NOMO-1 (cell line): Measurements from ENCODE around the gene SCAMP4.

Experiments
- DNase-seq, 2 experiments: peaks; one replicate each; lab custom pipeline; 2025; ENCODE audit not compliant: unreplicated experiment in 2 of 2; lab: John Stamatoyannopoulos, UW

The SCAMP4 gene

DNA sequence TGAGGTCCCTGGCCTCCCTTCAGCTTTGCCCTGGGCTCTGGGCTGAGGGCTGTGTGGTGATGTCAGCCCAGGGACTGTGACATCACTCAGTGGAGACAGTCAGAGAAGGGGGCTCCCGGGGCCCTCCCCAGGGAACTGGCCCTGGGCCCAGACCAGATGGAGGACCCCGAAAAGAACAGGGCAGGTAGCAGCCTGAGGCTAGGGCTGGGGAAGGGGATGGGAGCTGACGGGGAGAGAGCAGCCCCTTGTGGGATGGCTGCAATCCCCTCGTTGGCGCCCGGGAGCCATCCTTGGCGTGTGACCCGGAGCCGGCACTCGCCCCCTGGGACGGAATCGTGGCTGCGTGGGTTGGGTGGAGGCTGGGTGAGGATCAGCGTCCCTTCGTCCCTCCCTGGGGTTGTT is 49.3 kb downstream of the SCAMP4 start:
- no peak for DNase-seq

DNA sequence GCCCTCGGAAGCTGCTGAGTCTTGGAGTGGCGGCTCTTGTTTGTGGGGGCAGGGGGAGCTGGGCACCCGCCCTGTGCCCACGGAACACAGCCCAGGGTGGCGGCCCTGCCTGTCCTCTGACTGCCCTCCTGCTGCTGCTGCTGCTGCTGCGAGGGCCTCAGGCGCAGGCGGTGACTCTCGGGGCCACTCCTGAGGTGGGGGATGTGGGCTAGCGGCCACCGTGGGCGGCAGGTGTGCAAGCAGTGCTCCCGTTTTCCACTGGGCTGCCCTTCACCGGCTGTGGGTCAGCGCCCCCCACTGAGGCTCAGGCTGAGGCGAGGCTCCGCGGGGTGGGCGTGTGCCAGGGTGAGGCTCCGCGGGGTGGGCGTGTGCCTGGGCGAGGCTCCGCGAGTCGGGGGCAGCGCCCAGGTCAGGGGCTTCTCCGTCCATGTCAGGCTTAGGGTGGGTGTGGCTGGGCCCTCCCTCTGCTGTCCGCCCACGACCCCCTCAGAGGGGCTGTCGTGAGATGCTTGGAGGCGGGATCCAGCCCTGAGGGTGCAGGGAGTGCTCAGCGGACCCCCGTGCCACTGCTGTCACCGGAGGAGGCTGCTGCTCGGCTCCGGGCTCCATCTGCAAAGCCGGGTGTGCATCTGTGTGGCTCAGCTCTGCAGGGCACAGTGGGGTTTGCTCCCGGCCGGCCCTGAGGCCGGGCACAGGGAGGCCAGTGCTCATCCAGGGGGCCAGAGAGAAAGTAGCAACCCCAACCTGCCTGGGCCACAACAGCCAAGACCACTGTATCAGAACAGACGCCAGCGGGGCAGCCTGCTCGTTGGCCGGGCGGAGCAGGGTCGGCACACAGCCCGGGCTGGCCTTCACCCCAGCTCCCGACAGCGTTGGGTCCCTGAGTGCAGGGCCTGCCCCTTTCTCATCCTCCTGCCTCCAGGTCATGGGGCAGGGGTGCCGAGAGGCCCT is 50.2 kb downstream of the SCAMP4 start:
- DNase-seq, result no peak

DNA sequence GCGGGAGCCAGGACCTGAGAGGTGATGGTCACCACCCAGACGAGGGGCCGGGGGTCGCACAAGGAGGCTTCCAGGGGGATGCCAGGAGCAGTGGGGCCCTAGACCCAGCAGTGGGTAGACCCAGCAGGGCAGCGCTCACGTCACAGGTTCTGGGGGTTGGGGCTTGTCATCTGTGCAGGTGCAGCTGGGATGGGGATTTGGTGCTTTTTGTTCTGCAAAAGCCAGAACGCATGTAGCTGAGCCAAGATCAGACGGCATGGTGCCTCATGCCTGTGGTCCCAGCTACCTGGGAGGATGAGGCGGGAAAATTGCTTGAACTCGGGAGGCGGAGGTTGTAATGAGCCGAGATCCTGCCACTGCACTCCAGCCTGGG is 50.9 kb downstream of the SCAMP4 start:
- no peak for DNase-seq

DNA sequence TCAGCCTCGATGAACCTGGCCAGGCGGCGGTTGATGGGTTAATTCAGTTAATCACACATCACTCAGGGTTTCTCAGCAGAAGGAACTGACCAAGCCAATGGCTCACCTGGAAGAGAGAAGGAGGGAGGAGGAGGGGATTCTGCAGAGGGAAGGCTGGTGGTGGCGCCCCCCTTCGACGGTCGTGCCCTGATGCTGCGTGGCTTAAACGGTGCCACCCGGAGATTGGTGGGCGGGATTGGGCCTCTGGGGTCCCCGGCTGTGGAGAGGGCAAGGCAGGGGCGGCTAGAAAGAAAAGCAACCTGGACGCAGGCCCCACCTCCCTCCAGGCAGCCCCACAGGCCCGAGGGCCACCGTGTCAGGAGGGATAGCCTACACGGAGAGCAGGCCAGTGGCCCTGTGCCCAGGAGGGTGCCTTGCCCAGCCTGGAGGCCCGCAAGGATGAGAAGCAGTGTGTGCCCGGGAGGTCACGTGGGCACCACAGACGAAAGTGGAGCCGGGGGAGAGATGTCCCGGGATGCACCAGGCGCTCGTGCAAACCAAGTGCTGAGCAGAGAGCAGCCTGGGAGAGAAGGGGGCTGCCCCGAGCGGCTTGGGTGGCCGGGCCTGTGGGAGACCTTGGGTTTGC is 51.8 kb downstream of the SCAMP4 start:
- no peak for DNase-seq

DNA sequence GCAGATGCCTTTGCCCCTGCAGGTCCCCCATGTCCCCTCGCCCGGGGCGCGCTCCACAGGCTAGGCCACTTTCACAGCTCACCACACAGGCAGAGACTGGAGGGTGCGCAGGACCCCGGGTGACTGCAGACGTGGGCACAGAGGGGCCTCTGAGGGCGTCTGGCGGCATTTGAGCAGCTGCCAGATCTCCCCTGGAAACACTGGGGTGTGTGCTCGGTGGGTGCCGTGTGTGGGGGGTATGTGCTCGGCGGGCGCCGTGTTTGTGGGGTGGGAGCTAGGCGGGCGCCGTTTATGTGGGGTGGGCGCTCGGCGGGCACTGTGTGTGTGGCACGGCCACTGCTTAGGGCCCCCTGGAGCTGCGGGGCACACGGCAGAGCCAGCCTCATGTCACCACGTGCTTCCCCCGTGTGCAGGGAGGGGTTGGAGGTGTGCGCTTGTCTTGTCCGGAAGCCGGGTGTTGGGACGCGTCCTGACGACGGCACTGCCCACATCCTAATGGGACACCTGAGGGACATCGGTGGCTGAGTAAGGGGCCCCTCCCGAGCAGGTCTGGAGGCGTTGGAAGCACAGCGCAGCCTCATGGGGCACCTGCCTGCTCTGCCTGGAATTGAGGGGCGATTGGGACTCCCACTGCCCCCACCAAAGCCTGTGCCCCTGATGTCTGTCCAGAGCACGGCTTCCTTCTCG is 52.5 kb downstream of the SCAMP4 start:
- DNase-seq, result no peak

DNA sequence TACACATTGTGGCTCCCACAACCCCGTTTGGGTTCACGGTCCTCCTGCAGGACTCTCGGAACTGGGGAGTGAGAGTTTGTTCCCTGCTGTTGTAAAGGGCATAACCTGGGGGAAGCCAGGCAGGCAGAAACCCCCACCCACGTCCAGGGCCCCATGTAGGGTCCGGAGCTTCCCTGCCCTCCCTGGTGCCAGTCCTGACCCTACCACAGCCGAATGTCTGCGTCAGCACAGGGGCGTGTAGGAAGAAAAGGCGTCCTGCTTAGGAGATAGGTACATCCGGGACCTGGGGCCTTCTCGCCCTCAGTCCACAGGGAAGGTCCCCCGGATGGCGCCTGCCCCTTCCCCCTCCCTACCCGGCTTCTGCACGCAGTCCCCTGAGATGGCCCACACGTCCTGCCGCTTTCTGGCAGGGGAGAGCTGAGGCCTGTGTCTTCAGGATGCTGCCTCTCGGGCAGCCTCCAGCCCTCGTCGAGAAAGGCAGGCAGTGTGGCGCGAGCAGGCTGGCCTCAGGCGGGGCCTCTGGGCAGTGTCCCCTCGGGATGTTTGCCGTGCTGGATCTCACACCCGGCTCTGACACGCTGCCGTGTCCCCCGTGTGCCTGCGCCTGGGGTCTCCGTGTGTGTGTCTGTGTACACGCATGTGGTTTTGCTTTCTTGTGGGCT is 54.9 kb downstream of the SCAMP4 start:
- no peak for DNase-seq

DNA sequence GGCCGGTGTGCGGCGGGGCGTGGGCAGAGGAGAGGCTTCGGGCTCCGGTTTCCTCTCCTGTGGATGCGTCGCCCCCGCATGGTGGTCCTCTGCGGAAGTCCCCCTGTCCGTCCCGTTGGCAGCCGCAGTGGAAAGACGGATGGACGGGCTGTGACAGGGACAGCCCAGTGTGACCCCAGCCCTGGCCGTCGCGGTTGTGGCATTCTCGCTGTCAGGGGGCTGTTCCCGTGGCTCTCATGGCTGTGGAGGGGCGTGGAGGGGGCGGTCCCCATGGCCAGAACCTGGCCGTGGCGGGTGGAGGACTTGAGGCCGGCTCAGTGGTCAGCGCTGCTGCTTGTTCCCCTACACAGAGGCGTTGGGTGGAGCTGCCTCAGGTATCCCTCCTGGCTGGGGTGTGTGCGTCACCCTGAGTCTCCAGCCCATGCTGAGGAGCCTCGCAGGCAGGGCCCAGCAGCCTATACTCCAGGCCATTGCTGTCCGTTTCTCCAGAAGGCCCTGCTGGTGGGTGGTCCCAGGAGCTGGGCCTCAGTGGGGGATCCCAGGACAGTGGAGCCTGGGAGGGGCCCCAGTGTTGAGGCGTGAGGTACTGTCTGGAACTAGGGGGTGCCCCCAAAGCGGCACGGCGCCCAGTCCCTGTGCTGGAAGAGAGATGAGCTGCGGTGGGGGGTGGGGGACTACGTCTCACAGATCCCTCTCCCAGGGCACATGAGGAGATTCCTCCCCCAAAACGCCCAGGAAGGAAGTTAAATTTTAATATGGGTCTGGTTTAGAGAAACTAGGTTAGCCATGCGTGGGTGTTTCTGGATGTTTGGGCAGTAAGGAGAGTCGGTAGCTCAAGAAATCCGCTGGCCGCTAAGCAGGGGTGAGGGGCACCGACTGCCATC is 56.0 kb downstream of the SCAMP4 start:
- DNase-seq, result no peak

DNA sequence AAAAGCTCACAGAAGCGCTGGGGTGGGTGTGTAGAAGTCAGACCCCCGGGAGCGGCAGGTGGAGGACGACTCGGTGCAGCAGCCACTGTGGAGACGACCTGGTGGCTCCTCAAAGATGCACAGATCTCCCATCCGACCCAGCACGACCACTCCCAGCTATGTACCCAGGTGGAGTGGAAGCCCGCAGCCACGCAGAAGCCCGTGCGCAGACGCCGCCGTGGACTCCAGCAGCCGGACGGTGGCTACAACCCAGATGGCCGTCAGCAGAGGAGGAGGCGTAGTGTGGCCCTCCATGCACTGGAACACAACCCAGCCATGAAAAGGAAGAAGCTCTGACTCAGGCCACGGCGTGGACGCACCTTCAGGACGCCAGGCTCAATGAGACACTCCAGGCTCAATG is 57.5 kb downstream of the SCAMP4 start:
- DNase-seq, result no peak

DNA sequence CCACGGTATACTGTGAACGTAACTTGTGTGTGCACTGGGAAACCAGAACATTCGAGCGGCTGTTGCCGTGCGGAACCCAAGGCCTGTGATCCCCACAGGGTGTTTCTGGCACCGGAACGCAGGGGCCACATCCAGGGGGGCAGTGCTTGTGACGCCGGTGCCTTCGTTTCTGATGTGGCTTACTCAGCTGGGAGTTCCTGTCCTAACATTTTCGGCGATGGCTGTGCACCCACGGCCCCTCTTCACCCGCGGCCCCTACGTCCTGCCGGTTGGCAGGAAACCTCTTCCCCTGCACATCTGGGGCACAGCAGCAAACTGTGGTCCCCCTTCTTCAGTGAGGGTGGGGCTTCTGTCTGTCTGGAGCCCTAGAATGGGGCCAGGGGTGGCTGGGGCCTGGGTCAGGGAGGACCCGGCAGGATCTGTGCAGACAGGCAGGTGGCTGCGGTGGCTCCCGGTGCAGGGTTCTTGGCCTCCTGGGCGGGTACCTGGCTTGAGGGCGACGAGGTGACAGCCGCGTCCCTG is 61.9 kb downstream of the SCAMP4 start:
- no peak for DNase-seq

DNA sequence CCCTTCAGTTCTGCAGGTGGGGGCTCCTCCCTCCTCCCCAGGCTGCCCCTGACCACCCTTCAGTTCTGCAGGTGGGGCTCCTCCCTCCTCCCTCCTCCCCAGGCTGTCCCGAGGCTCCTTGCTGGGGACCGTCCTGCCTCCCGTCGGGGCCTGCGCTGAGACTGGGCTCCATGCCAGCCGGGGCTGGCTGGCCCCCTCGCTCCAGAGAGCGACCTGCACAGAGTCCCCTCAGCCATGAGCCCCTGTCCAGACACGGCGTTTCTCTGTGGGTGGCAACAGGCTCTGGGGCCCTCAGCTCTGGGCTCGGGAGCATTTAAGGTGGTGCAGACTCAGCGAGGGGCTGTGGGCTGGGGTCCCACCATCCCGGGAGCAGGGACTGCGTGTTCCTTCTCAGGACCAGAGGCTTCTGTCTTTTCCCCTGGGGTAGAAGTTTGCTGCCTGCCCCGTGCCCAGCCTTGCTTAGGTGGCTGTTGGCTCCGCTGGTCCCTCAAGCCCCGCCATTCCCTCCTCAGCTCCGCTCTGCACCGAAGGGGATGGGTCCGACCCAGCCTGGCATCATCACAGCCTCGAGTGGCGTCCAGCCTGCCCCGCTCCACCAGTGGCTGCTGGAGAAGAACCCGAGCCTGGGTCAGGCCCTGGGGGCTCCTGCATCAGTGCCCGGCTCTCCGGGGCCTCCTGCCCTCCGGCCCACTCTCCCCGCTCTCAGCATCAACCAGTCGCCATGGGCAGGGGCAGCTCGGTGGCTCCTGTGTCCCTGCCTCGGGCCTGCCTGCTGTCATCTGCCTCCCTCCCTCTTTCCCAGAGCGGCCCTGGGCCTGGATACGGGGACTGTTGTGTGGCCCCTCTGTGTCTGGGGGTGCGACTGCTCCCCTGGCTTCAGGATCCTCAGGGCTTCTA is 63.3 kb downstream of the SCAMP4 start:
- DNase-seq, result no peak

DNA sequence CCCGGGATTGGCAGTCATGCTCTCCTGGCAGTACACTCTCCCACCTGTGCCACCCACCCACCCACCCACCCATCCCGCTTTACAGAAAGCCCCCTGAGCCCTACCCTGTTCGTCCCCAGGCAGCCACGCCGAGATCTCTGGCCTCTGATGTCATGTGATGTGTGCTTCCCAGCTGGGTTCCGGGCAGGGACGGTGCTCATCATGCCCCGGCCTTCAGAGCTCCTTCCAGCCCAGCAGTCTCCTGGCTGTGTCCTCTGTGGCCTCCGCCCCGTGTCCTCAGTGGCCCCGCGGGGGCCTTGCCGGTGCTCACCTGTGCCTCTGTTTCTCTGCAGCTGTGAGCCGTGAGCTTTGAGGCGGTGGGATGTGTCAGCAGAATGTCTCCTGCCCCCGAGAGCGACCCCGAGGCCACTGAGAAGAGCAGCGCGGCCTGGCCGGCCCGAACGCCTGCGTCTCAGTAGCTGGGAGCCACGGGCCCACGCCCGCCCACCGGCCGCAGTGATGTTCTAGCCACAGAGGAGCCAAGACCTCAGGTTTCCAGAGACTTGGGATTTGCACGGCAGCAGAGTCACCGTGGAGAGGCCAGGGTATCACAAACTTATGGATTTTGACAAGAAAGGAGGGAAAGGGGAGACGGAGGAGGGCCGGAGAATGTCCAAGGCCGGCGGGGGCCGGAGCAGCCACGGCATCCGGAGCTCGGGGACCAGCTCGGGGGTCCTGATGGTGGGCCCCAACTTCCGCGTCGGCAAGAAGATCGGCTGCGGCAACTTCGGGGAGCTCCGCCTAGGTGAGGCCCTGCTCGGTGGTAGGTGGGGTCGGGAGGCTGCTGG is 64.2 kb downstream of the SCAMP4 start:
- no peak for DNase-seq

DNA sequence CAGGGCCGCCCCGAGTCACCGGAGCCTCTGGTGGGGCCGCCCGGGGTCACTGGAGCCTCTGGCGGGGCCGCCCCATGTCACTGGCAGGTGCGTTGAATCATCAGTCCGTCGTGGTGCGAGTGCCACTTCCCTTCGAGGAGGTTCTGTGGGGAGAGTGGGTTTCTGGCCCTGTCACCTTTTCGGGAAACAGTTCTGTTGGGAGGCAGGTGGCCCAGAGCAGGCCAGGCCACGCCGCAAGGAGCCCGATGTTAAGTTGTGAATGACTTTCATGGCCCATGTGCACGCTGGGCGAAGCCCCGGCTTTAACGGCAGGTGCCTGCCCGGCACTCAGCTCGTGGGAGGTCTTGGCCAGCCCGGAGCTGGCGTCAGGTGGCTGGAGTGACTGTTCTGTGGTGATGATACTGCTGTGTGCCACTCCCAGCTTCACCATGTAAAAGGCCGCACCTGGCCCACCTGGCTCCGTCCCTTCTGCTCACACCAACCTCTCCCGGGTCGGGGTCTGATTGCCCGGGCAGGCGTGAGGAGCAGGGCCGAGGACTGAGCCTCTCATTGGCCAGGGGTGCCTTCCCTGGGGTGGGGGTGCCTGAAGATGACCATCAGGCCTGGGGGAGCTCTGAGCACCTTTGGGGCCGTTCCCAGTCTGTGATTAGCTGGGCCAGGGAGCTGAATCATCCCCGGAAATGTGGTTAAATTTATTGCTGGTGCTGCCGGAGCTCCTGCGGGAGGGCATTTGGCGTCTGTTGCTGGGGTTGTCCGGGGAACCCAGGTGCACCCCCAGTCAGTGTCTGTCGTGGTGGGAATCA is 65.0 kb downstream of the SCAMP4 start:
- DNase-seq, result no peak

DNA sequence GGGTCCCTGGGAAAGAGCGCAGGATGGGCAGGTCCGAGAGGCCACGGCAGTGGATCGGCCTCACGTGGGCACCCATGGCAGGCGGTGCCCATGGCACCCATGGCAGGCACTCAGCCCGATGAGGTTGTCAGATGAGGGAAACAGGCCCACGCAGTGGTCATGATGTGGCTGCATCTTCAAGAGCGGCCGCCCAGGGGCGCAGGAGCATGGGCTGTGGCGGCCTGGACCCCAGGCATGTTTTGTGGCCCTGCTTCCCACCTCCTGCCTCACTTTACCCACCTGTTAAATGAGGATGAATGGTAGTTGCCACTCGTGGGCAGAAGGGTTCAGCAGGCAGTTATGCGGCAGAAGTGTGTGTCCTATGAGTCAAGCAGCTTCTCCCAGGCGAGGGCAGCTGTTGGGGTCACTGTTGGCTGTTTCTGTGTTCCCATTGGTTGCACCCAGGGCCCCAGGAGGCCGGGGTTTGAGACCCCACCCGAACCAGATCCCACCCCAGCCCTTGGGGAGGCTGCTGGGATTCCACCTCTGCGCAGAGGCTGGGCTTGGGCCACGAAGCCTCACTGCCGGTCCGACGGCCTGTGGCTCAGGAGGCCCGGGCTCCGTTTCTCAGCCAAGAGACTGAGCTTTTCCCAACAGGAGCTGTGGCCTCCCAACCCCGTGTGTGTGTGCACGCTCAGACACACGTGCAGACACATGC is 65.8 kb downstream of the SCAMP4 start:
- DNase-seq, result no peak

DNA sequence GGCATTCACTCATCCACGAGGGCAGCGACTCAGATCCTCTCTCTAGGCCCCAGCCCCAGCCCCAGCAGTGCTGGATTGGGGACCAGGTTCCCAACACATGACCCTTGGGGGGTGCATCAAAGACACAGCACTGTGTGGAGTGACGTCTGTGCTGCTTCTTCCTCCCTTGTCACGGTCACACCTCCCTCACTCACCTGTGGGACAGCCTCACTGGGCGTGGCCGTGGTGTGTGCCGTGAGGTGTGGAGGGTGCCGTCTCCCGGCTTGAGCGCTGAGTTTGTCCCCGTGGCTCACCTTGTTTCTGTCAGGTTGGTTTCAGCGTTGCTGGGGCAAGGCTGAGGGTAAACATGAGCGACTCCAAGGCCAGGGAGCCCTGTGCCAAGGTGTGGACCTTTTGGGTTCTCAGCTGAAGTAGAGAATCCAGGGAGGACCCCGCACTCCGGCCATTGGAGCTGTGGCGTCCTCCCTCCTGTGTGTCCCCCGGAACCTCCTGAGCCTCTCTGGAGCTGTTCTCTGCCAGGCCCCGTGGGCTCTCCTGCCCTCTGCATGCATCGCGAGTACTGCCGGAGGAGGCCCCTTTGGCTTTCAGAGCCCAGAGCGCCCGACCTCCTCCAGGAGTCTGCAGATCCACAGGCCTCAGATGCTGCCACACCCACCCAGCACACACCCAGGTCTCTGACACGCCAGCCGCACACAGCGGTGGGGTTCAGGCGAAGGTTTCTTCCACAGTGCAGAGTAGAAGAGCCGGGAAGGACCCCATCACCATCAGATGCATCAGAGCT is 69.4 kb downstream of the SCAMP4 start:
- DNase-seq, result no peak

DNA sequence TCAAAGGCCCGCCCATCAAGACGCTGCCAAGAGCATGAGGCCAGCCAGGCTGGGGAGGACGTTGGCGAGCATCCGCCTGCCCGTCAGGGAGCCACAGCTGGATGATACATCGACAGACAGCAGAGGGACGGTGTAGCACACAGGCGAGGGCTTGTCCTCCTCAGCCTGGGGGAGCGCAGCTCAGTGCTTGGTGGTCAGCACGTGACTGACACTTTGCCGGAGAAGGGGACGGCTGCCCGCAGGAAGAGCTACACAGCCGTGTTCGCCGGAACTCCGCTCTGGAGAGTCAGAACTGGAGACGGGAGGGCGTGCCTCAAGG is 69.9 kb downstream of the SCAMP4 start:
- DNase-seq, result no peak
